DOHH2 (cell line): Measurements from ENCODE around the gene RUNX2.

Source experiments
- CTCF ChIP-seq: fragments of 200-600 bp; sonication (generic); IDR thresholded peaks from one replicate; pipeline ENCODE4 v1.5.1; 2014; ENCODE audit warnings: antibody characterized with exemption, mild to moderate bottlenecking, low read depth, low read length; ENCODE audit not compliant: poor library complexity, severe bottlenecking
- EZH2phosphoT487 ChIP-seq: fragments of 200-600 bp; sonication (generic); IDR thresholded peaks from 2 replicates; pipeline ENCODE4 v1.6.1; 2017; ENCODE audit warnings: borderline replicate concordance, mild to moderate bottlenecking, antibody characterized with exemption, low read length, moderate library complexity, mixed read lengths

- TF ChIP-seq CTCF, result no peak
- TF ChIP-seq EZH2phosphoT487, result no peak
Measured at GRCh38 chr6:45634231-45634630, 306.1 kb downstream of the RUNX2 start.
